ENCODE measurements around the gene SLC12A8.
"Not testable (repeated sequence)": the region's sequence is repeated elsewhere in the genome, so short reads cannot be mapped to it uniquely, and the experiment has no call there.

SLC12A8 gene

DNA sequence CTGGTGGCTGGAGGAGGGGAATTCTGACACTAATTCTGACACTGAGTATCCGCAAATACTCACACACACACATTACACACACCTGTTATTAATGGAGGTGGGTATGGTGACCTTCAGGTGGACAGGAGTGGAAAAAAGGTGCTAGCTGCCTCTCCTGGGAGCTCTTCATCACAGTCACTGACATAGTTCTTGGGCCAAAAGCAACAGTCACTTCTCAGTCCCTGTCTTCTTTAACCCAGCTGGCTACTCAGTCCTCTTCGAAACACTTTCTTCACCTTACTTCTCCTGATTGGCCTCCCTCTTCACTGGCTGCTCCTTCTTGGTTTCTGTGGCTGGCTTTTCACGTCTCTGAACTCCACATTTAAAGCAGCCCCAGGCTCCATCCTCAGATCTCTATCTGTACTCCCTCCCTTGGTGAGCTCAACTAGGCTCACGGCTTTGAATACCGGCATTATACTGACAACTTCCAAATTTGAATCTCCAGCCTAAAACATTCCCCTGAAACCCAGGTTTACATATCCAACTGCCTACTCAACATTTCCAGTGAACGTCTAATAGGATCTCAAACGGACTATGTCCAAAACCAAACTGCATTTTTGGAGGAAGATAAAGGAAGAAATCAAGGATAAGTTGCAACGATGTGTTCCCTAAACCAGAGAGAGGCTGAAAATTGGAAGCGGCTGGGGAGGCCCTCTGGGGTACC, 103.6 kb downstream of the SLC12A8 start:
- DNase-seq, result no peak

DNA sequence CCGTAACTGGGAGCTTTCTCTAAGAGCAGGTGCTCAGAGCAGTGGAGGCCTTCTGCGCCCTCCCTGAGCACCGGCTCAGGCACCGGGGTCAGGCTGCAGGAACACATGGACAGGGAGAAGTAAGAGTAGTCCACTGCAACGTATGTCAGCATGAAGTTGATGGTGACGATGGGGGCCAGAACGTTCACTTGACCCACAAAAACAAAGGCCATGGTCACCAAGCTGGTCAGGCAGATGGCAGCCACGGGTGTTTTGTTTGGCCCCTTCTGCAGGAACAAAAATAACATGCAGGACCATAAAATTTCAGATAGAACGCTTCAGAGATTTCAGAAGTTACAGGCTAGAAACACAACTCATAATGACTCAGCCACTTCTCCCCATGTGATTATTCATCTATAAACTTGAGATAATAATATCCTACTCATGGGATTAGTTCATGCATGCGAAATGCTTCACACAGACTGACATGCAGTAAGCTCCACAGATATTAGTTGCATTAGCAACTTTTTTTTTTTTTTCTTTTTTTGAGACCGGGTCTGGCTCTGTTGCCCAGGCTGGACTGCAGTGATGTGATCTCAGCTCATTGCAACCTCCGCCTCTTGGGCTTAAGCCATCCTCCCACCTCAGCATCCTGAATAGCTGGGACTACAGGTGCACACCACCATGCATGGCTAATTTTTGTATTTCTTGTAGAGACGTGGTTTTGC, 104.5 kb downstream of the SLC12A8 start:
- peak; percentile 86 for DNase-seq

DNA sequence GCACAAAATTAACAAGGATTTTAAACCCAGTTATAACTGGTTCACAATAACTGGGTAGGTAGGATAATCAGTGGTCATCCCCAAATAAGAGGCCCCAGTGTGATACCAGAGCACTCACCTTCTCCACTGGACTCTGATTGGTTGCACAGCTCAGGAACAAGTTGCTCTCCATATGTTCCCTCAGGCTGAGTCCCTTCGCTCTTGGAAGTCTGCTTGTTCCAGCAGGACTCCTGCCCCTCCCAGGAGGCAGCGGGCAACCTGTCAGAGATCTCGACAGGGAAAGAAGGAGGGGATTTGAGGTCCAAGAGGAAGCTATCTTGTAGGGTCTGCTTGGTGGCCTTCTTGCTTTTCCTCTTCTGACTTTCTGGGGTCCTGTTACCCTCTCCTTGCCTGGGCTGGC, 105.2 kb downstream of the SLC12A8 start:
- DNase-seq, result no peak

DNA sequence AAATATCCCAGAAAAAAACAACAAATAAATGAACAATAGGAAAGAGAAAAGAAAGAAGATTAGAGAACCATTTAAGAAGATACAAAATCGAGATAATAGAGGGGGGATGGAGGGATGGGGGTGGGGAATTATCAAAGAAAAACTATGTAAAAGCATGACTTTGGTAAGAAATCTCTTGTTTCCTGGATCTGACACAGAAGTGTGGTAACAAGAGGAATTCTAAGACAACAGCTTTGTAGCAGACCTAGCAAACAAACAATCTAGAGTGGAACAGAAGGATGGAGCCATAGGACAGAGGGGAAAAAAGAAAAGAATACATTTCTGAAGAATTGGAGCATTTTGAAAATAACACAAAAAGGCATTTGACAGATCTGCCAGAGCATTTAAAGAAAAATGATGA, 107.4 kb downstream of the SLC12A8 start:
- no peak for DNase-seq

DNA sequence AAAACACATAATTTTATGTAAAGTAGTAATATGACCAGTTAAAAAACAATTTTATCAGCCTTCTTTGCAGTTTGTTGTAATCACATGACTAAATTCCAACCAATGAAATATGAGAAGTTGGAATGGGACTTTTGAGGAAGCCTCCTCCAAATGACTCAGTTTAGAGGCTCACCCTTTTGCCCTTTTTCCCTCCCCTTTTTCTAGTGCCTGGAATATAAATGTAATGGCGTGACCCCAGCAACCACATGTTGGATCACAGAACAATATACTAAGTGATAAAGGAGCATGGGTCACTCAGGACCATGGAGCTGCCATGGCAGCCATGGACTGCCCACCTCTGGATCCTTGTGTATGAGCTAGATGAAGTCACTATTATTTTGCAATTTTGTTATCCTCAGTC, 107.9 kb downstream of the SLC12A8 start:
- DNase-seq, result peak; percentile 91

DNA sequence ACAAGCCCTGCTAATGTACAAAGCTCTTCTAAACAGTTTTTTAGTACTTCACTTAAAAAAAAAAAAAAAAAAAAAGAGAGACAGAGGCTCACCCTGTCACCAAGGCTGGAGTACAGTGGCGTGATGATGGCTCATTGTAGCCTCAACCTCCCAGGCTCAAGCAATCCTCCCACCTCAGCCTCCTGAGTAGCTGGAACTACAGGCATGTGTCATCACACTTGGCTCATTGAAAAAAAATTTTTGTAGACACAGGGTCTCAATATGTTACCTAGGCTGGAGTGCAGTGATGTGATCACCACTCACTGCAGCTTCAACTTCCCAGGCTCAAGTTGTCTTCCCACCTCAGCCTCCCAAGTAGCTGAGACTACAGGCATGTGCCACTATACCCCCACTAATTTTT, 109.1 kb downstream of the SLC12A8 start:
- peak; percentile 47 for DNase-seq

DNA sequence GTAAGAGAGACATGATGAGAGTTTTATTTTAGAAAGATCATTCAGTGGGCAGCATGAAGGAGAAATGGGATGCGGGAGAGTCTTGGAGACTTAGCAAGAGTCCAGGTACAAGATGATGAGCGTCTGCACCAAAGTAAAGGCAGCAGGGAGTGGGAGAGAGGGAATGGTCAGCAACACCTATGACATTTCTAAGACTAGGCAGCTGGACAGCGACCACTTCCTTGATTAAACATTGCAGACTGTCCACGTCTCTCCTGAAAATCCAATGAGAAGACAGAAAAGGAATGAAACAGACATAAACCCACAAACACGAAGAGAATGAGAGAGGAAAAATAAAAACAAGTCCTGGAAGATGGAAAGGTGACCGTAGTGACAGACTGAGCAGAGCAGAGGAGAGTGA, 110.1 kb downstream of the SLC12A8 start:
- no peak for DNase-seq

DNA sequence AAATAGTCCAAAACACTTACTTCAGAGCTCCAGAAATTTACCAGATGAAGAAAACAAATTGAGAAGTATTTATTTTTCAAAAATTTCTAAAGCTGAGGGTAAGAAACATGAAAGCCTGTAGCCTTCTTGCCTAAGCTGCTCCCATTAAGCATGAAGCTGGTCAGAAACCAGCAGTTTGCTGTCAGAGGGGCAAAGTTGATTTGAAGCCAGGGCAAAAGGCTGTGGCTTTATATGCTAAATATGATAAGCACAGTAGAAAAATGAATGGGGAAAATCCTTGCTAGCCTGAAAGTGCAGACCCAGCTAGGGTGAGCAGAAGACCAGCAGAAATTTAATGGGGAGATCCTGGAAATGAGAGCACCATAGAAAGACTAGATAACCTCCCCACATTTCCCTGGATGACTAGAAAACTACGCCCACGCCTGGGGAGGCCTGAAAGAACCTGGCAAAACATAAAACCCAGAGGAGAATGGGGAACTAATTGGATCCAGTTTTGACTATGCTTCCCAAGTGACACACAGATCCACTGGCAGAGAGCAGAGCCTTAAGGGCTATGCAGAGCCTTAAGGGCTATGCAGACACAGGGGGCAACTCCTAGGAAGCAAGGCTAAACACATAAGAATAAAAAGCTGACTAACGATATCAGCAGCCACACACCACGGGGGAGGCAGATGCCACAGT, 113.8 kb downstream of the SLC12A8 start:
- no peak for DNase-seq

DNA sequence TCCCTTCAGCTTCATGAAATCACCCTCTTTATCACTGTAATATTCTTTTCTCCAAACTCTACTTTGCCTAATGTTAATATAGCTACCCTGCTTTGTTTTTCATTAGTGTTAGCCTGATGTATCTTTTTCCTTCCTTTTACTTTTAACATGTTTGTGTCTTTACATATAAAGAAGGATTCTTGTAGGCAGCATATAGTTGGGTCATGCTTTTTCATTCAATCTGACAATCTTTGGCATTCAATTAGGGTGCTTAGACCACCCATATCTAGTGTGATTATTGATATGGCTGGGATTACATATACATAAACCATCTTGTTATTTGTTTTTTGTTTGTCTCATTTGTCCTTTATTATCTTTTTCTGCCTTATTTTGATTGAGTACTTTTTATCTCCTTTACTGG, 121.9 kb downstream of the SLC12A8 start:
- DNase-seq, result no peak

DNA sequence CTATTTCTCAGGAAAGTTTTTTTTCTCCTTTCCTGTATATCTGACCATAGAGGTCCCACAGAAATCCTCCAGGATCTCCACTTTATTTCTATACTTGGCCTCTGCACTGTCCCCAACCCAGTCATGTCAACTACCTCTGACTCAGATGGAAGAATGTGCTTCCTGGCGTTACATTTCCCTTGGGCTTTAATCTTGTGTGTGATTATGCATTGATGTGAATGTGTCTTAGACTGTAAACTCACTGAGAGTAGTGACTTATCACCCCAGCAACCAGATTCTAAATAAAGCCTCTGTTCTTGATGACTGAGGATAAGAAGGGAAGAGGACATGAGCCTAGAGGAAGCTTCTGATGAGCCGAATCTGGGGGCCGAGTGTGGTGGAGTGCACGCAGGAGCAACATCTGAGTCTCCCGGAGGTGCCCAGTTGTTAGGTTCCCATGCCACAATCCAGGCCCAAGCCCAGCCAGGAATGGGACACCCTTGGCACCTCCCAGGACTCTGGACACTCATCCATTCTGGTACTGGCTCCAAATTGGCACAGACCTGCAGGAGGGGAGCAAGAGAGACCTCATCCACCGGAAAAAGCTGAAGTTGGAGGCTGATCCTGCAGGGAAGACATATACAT, 124.7 kb downstream of the SLC12A8 start:
- no peak for DNase-seq

DNA sequence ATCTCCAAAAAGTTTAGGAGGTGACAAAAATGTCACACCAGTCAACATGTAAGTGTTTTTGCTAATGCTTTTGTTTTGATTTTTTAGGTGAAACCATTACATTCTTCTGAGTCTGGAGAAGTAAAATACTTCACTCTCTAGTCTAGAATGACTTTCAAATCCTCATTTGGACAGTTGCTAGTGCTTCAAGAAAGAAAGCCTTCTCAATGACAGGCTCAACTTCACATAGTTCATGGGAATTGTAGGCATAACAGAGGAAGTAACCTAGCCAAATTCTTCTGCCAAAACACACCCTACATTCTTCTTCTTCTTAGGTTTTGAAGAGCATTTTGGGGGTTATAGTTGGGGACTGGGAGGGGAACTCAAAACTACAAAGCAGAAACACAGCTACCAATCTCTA, 127.4 kb downstream of the SLC12A8 start:
- no peak for DNase-seq

DNA sequence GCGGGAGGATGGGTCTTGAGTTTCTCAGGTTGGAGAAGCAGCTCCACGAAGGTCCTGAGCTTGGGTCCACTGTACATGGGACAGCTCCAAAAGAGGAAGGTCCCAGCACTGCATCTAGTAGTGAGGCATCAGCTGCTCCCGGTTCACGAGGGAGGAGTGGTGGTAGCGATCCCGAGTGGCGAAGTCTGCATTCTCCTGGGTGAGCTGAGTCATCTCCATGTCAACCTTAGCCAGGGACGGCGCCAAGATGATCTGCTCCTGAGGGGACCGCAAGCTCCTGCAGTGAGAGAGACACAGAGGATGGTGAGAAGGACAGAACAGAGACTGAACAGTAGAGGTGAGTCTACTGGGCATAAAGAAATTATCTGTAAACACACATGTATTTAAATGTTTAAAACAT, 128.8 kb downstream of the SLC12A8 start:
- DNase-seq, result no peak

DNA sequence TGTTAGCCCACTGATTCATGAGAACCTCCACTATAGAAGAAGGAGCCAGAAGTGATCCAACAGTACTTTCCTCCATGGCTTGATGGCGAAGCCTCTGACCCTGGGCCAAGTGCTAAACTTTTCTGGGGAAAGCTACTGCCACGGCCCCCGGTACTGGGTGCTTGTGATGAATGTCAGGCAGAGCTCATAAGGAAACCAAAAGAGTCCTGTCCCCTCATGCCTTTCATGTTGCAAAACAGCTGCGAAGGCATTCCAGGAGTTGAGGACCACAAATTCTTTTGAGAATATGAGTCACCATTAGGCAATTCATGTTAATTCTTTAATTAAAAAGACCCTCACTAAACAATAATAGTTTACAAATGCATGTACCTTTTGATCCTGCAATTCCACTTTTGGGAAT, 130.2 kb downstream of the SLC12A8 start:
- DNase-seq, result not testable (repeated sequence)

DNA sequence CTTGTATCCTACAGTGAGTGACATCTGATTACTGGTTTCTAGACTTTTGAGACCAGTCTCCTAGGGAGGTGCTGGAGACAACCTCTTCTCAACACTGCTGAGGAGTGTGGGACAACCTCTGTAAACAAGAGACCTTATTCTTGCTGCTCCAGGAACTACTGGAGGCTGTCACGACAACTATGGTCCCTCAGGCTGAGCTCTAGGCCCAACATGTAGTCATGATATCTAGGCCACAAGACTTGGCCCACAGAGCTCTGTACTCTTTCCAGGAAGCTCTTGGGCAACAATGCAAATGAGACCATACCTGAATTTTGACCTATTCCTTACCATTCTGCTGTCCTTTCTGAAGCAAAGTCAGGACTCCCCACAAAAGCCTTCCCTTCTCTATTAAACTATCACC, 132.5 kb downstream of the SLC12A8 start:
- DNase-seq, result no peak

DNA sequence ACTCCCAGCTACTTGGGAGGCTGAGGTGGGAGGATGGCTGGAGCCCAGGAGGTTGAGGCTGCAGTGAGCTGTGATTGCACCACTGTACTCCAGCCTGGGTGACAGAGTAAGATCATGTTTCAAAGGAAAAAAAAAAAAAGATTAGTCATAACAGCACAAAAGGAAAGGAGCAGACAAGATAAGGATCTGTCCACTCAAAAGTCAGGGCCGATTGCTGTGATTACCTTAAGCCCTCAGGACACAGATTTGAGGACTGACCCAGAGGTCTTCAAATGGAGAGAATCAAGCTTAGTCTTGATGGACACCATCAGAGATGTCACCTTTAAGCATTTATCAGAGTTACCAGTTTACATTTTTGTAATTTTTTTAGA, 132.9 kb downstream of the SLC12A8 start:
- no peak for DNase-seq

DNA sequence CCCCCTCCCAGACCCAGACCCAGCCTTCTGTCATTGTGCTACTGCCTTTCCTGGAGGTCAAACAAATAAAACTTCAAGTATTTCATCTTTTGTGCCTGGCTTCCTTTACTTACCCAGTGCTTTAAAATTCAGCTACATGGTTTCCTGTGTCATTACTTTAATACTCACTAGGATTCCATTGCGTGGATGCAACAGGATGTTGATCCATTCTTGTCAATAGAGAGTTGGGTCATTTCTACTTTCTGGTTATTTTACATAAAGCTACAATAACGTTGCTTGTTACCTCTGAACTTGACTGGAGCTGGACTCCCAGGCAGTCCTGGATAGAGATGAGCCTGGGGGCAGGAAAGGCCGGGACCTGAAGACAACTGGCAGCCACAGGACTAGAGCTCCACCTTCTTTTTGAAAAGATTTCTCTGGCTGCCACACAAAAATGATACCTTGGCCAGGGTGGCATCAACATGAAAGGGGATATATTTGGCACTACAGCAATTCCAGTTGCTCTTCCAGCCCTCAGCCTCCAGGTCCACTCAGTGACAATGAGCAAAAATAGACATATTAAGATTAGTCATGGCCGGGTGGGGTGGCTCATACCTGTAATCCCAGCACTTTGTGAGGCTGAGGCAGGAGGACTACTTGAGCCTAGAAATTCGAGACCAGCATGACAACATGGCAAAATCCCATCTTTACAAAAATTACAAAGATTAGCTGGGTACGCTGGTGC, 133.4 kb downstream of the SLC12A8 start:
- DNase-seq, result no peak

DNA sequence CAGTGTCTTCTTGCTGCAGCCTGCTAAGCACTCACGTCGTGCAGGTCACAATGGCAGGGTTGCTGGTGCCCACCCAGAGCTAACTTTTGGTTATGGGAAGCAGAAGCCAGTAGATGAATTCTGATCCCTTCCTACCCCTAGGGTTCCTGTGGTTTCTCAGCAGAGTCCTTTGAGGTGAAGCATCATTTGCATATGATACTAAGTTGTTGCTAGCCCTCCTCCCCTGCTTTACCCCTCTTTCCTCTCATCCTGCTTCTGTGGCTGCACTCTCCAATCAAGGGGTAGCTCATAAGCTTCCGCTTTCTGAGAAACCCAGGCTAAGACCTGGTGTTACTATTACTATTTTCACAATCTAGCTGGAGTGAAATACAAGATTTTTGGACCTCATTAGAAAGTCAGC, 134.7 kb downstream of the SLC12A8 start:
- DNase-seq, result no peak

DNA sequence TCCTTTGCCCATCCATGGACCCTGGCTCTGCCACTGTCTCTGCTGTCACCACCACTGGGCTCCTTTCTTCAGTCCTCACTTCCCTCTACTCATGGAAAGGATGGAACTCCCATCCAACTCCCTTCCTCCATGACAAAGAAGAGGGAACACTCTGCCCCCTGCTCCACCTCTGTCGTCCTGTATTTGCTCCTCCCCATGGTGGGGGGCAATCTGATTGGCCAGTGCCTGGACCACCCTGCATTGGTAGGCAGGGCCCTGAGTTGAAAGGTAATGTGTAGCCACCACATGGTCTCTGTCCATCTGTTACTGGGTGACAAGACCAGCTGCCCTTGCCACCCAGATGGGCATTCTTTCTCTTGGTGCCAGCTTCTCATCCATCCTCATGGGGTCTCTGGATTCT, 136.1 kb downstream of the SLC12A8 start:
- DNase-seq, result no peak

DNA sequence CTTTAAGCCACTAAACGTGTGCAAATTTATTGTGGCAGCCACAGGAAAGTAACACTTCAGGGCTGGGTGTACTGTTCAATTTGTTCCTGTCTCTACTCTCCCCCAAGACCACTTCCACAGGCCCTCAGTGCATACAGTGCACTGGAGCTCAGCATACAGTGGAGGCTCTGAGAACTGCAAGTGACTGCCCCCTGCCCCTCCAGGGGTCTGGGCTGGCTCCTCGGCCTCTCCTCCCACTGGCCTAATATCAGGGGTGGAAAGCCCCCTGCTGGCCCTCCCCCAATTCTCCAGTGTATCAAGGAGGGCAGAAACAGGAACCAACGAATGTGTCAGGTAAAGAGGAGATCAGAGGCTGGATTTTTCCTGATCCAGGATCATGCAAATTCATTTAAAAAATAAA, 136.8 kb downstream of the SLC12A8 start:
- no peak for DNase-seq

DNA sequence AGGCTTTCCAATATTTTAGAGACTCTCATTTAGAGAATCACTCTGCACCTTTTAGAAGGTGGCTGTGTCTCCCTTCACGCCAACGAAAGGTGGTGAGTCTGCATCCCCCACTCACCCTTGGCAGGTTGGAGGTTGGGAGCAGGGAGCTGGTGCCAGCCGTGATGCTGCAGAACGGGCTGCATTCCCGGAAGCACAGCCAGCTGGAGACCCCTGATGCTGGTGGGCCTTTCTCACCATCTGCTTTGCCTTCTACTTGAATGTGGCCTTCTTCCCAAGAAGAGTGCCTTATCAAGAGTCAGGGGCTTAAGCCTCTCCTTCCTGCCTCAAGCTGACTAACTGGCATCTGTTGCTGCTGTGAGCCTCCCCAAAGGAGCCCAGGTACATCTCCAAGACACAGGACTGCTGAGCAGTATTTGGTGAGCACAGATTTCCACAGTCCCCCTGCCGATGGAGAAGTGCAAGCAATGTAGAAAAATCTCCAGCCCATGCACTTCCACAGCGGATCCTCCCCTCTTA, 139.1 kb downstream of the SLC12A8 start:
- DNase-seq, result no peak

DNA sequence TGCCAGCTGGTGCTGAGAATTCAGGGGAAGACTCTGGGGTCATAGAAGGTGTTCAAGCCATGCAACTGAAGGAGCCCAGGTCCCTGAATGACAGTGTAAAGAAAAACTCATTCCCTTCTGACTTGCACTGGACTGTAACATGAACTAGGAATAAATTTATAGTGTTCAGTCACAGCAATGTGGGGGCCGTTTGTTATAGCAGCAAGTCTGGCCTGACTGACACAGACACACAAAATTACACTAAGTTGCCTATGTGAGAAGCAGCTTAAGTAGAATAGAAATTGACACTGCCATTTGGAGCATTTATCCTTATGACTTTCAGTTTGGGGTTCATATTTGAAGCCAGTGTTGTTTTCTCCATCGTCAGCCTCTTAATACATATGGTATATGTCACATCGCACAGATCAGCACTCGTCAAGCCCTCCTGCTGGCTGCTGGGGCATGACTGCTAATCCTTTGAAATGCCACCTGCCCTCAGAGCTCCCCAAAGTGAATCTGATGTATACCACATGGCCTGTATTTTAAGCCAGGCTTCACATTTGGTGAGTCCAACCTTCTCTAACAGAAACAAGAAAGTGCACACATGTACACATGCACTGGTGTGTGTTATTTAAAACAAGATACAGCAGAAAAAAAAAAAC, 139.7 kb downstream of the SLC12A8 start:
- no peak for DNase-seq

DNA sequence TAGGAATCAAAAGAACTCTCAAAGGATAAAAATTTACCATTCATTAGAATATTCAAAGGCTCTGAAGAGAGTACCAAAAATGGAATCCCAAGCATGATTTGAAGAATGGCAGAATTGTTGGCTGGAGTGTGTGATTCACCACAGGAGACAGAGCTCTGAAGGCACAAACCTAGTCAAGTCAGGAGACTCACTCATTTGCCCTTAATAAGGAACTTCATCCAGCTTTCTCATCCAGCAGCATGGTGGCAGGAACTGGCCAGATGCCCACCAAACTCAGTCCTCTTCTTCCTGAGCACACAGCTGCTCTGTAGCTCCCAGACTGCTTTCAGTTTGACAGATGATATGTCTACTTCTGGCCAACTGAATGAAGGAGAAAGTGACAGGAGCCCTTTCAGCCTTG, 140.2 kb downstream of the SLC12A8 start:
- no peak for DNase-seq
